VCaP (cell line): ENCODE data around the gene ESCO1.
A peak's percentile ranks its signal among the peaks of the same experiment; 100 is the strongest.
"Not testable (repeated sequence)": the region's sequence is repeated elsewhere in the genome, so short reads cannot be mapped to it uniquely, and the experiment has no call there.

Experiments
- H3K27ac ChIP-seq: fragments of 450-650 bp; 2 replicates; pipeline ENCODE4 v1.5.1; 2017
- CTCF ChIP-seq: fragments of 450-650 bp; conservative IDR thresholded peaks from 2 replicates; pipeline ENCODE4 v1.5.1; 2017; ENCODE audit warnings: mild to moderate bottlenecking, moderate library complexity

The ESCO1 gene

GRCh38 chr18:21600526-21601410 is at the start of gene ESCO1:
ESCO1 (minus strand) TSS chr18:21600704; CDS start chr18:21574843, 25,861 bp downstream.
- peak within 1 kb of the TSS; percentile 98 for H3K27ac ChIP-seq
- peak; percentile 97 for TF ChIP-seq CTCF

GRCh38 chr18:21640375-21640774 is 39.9 kb upstream of the ESCO1 start:
- not testable (repeated sequence) for H3K27ac ChIP-seq

- no peak for TF ChIP-seq CTCF
- H3K27ac ChIP-seq = peak overlapping the region; percentile 44
These were observed 38.3 kb upstream of the ESCO1 start for GRCh38 chr18:21638822-21639221.

- H3K27ac ChIP-seq = no peak overlapping the region
- no peak for TF ChIP-seq CTCF
These were observed 36.3 kb upstream of the ESCO1 start for GRCh38 chr18:21636769-21637168.

GRCh38 chr18:21634588-21635199 is 34.2 kb upstream of the ESCO1 start:
- no peak overlapping the region for H3K27ac ChIP-seq
- no peak for TF ChIP-seq CTCF

GRCh38 chr18:21632393-21632792 is 31.9 kb upstream of the ESCO1 start:
- TF ChIP-seq CTCF = peak; percentile 35; the same call in 1 of the 2 replicates

GRCh38 chr18:21629089-21629832 is 28.8 kb upstream of the ESCO1 start:
- H3K27ac ChIP-seq = no peak overlapping the region
- TF ChIP-seq CTCF = no peak

More at GRCh38 chr18:21632393-21632792, 31.9 kb upstream of the ESCO1 start:
- no peak overlapping the region for H3K27ac ChIP-seq

GRCh38 chr18:21621640-21622039 is 21.1 kb upstream of the ESCO1 start:
- H3K27ac ChIP-seq = not testable (repeated sequence)
